Thyroid gland (tissue), 4 donors: ENCODE data around the gene NUDCD2. TPM values are rescaled to one million over a fixed set of nuclear protein-coding genes. Genes with fewer than 3 reads are reported as not detected.

Experiments used
- small RNA-seq: library from RNA; depleted of rRNA; stranded (forward); fragments of <200 nt; gene quantifications from one replicate; pipeline ENCODE3, GENCODE V24; 2016
- total RNA-seq, 4 donors: library from RNA; depleted of rRNA; stranded (reverse); fragments of >200 nt; gene quantifications; one replicate each; pipeline ENCODE4 v1.2.3, GENCODE V29; 2016

NUDCD2 gene
- total RNA-seq, 4 donors from 2014 or later, result 7.0 to 19.5 (median 14.8) TPM

Small RNA genes within 50 kb of the gene (small RNA-seq; reads per million reads assigned to genes)
- not detected for gene AC008723.1

Other genes with a start within 250 kb of the NUDCD2 start
- 100 to 1,000 TPM; 116 to 149 (median 125) TPM for gene CCNG1, start 22.5 kb downstream of the NUDCD2 start, total RNA-seq
- gene HMMR, start 530 bp upstream of the NUDCD2 start, total RNA-seq, result 1 to 10 TPM in 1 of 4 donors, under 1 TPM in 3; 0.56 to 1.8 (median 0.68) TPM
- gene MAT2B, start 45.5 kb upstream of the NUDCD2 start, total RNA-seq, result 100 to 1,000 TPM in 2 of 4 donors, 10 to 100 TPM in 2; 74.0 to 110 (median 101) TPM